ENCODE results near the gene GNPTAB. TPM values are rescaled to one million over a fixed set of nuclear protein-coding genes. Genes with fewer than 3 reads are reported as not detected.

Gene GNPTAB
- total and polyA plus RNA-seq, 2 of the 4 experiments (the other 2 are of a cell fraction): 16.0 to 24.2 TPM

- H3K27me3 ChIP-seq (ENCODE audit: control insufficient read depth, insufficient read depth, low read length): no peaks in the 10 kb centered on the region
- no peak overlapping the region for H3K14ac ChIP-seq (replicated peaks; ENCODE audit: low read depth, low read length)
- TF ChIP-seq FOS (IDR thresholded peaks at IDR 0.05; ENCODE audit: low read depth, low read length): no peak
- intact Hi-C loops (cut with micrococcal nuclease): loop anchor here (5.0 to 10.0 kb wide), 3 partner anchors 145 to 993 kb away; no protein-coding TSS in a partner anchor
- H4K20me1 ChIP-seq (ENCODE audit: insufficient read depth, low read length): no peaks in the 10 kb centered on the region; the same call in 1 of the 2 replicates
- H2BK120ac ChIP-seq (ENCODE audit: low read depth, low read length): no peak overlapping the region
- no peak overlapping the region for H3K27ac ChIP-seq (ENCODE audit: insufficient read depth, low read length)
- no peaks in the 10 kb centered on the region for H3K9me3 ChIP-seq (ENCODE audit: control insufficient read depth, insufficient read depth, low read length)
- no peak overlapping the region for H2BK15ac ChIP-seq (ENCODE audit: low read depth, low read length)
- dilution Hi-C loops (cut with HindIII; ENCODE audit: low sequenced_read_pairs, unreplicated experiment): no loop called here
- H2AK5ac ChIP-seq (ENCODE audit: low read depth, low read length): no peak overlapping the region
- no peak overlapping the region for H3K23ac ChIP-seq (ENCODE audit: low read depth, low read length)
- CTCF ChIA-PET: interaction anchor here (0.6 to 1.0 kb wide), 3 partner anchors 10 to 67 kb away, joined by 3 to 4 read pairs (median 3); no protein-coding TSS in a partner anchor
- H4K5ac ChIP-seq (ENCODE audit: low read depth, low read length): no peak overlapping the region
- H3K9me1 ChIP-seq (ENCODE audit: insufficient read depth, low read length): 0 out of 2 replicates have a peak, but pooled peaks cover 3% of the 10 kb centered on the region
- in situ Hi-C loops (cut with MboI; ENCODE audit: low sequenced_read_pairs): no loop called here
- no peak overlapping the region for H2BK20ac ChIP-seq (ENCODE audit: low read depth, low read length)
- no peak for ATAC-seq (ENCODE audit: low read depth)
- WGBS, 2 experiments (ENCODE audit: extremely low coverage in 2 of 2, insufficient read length in 1 of 2): 100% methylated on average over 1 of the region's 5 CpGs; no CpG with 5 or more reads in 1 of the 2 experiments
- no peaks in the 10 kb centered on the region for H3K79me1 ChIP-seq (ENCODE audit: low read depth in 1 of 2, low read length in 2 of 2)
- H3K18ac ChIP-seq (ENCODE audit: low read depth, low read length): no peak overlapping the region
- POLR2A ChIA-PET (ENCODE audit: unreplicated experiment): no interaction called here
- H2AK9ac ChIP-seq (replicated peaks; ENCODE audit: low read depth, low read length, poor library complexity): no peak overlapping the region
- H4K91ac ChIP-seq (ENCODE audit: insufficient read depth, low read depth, low read length): no peak overlapping the region
- no peak for DNase-seq
- no peak overlapping the region for H3K4me2 ChIP-seq (ENCODE audit: low read depth, low read length)
- no peak overlapping the region for H2BK5ac ChIP-seq (ENCODE audit: low read depth, low read length, poor library complexity, severe bottlenecking)
- no TSS peak for BruUV-seq (replicated peaks)
- H3K9ac ChIP-seq (ENCODE audit: low read depth, low read length): no peak overlapping the region
- no peak overlapping the region for H3K4ac ChIP-seq (ENCODE audit: low read depth, low read length)
- peaks cover 8% of the 10 kb centered on the region for H3K36me3 ChIP-seq (ENCODE audit: control insufficient read depth, insufficient read depth, low read length)
- H4K8ac ChIP-seq (ENCODE audit: low read depth in 2 of 2, low read length in 2 of 2): no peak overlapping the region
- no peak overlapping the region for H3K56ac ChIP-seq (ENCODE audit: extremely low read depth, insufficient read depth, low read length)
- H2AFZ ChIP-seq (replicated peaks; ENCODE audit: low read length, poor library complexity): no peak overlapping the region
- no peaks in the 10 kb centered on the region for H3K4me1 ChIP-seq (ENCODE audit: control insufficient read depth, insufficient read depth, low read length)
- no peak overlapping the region for H3K4me3 ChIP-seq (ENCODE audit: insufficient read depth, low read depth, low read length)
Measured at GRCh38 chr12:101772012-101772775, 58.6 kb downstream of the GNPTAB start.
